ENCODE measurements around the gene AP3B2. TPM values are rescaled to one million over a fixed set of nuclear protein-coding genes. Genes with fewer than 3 reads are reported as not detected.
A peak's percentile ranks its signal among the peaks of the same experiment; 100 is the strongest.

AP3B2 gene
- total and polyA plus RNA-seq, 3 donors from 2014 or later: 12.0 to 22.9 (median 15.5) TPM

GRCh38 chr15:82748315-82748714 lies 38.6 kb upstream of the AP3B2 start:
- DNase-seq: no peak
- no peak for TF ChIP-seq CTCF (IDR thresholded peaks at IDR 0.05)
- no peak for TF ChIP-seq POLR2A (IDR thresholded peaks at IDR 0.05)

GRCh38 chr15:82743810-82744209 lies 34.1 kb upstream of the AP3B2 start:
- Histone ChIP-seq H3K27ac (no peak overlapping the region), H3K36me3 (ENCODE audit: low read depth, missing control alignments) (no peaks in the 10 kb centered on the region), H3K9me3 (no peaks in the 10 kb centered on the region), H3K4me3 (no peak overlapping the region), H3K4me1 (peaks cover 5% of the 10 kb centered on the region), H3K27me3 (no peaks in the 10 kb centered on the region)
- TF ChIP-seq CTCF (IDR thresholded peaks at IDR 0.05) (no peak), POLR2A (IDR thresholded peaks at IDR 0.05) (no peak)
- 89 to 94% methylated on average over 1 of the region's 1 CpG for WGBS, 2 donors
- no peak for DNase-seq
- intact Hi-C loops (cut with DNase I; ENCODE audit: low total_unique reads): no loop called here

More at GRCh38 chr15:82748315-82748714, 38.6 kb upstream of the AP3B2 start:
- Histone ChIP-seq H3K36me3 (ENCODE audit: low read depth, missing control alignments) (no peaks in the 10 kb centered on the region), H3K27me3 (no peaks in the 10 kb centered on the region), H3K4me3 (no peak overlapping the region), H3K9me3 (no peaks in the 10 kb centered on the region), H3K4me1 (peaks cover 11% of the 10 kb centered on the region), H3K27ac (peak overlapping the region; percentile 77 to 89)
- intact Hi-C loops (cut with DNase I; ENCODE audit: low total_unique reads): no loop called here

- Histone ChIP-seq H3K4me3 (no peak overlapping the region), H3K9me3 (no peaks in the 10 kb centered on the region), H3K27me3 (no peaks in the 10 kb centered on the region), H3K27ac (no peak overlapping the region), H3K36me3 (ENCODE audit: low read depth, missing control alignments) (no peaks in the 10 kb centered on the region), H3K4me1 (no peaks in the 10 kb centered on the region)
- 78 to 83% methylated on average over 3 of the region's 3 CpGs for WGBS, 2 donors
- no peak for DNase-seq
- no peak for TF ChIP-seq CTCF (IDR thresholded peaks at IDR 0.05)
- TF ChIP-seq POLR2A (IDR thresholded peaks at IDR 0.05): no peak
- intact Hi-C loops (cut with DNase I; ENCODE audit: low total_unique reads): no loop called here
Observed at GRCh38 chr15:82742134-82742533, 32.5 kb upstream of the AP3B2 start.

GRCh38 chr15:82739086-82739485 lies 29.4 kb upstream of the AP3B2 start:
- intact Hi-C loops (cut with DNase I; ENCODE audit: low total_unique reads): no loop called here
- Histone ChIP-seq H3K27ac (no peak overlapping the region), H3K27me3 (no peaks in the 10 kb centered on the region), H3K36me3 (ENCODE audit: low read depth, missing control alignments) (no peaks in the 10 kb centered on the region), H3K4me3 (no peak overlapping the region), H3K4me1 (no peaks in the 10 kb centered on the region), H3K9me3 (no peaks in the 10 kb centered on the region)
- DNase-seq: no peak
- no peak for TF ChIP-seq POLR2A (IDR thresholded peaks at IDR 0.05)
- no peak for TF ChIP-seq CTCF (IDR thresholded peaks at IDR 0.05)
- WGBS, 2 donors: 66 to 80% methylated on average over 2 of the region's 2 CpGs

GRCh38 chr15:82737975-82738374 lies 28.3 kb upstream of the AP3B2 start:
- DNase-seq: no peak
- no peak for TF ChIP-seq POLR2A (IDR thresholded peaks at IDR 0.05)
- no peak for TF ChIP-seq CTCF (IDR thresholded peaks at IDR 0.05)
- Histone ChIP-seq H3K4me3 (no peak overlapping the region), H3K27ac (no peak overlapping the region), H3K27me3 (no peaks in the 10 kb centered on the region), H3K9me3 (no peaks in the 10 kb centered on the region), H3K4me1 (no peaks in the 10 kb centered on the region), H3K36me3 (ENCODE audit: low read depth, missing control alignments) (no peaks in the 10 kb centered on the region)
- intact Hi-C loops (cut with DNase I; ENCODE audit: low total_unique reads): no loop called here
- WGBS, 2 donors: 90 to 97% methylated on average over 2 of the region's 2 CpGs

All from testis (tissue), 3 donors.